ENCODE data around the gene C6orf136.

C6orf136 gene

GRCh38 chr6:30617565-30618269 is 29.2 kb upstream of the C6orf136 start, which contains the start of gene MRPS18B:
Gene MRPS18B (plus strand): TSS chr6:30617840. CDS start chr6:30617866, 26 bp downstream.
- peaks cover 23% of the 10 kb centered on the region for H3K36me3 ChIP-seq (ENCODE audit: control insufficient read depth, low read depth, low read length)
- H3K4me1 ChIP-seq (ENCODE audit: control insufficient read depth, low read depth, low read length) = peaks cover 10% of the 10 kb centered on the region
- H3K27ac ChIP-seq (ENCODE audit: low read length) = peak within 1 kb of the TSS; percentile 97
- H3K9me3 ChIP-seq (ENCODE audit: control insufficient read depth, low read depth, low read length) = no peaks in the 10 kb centered on the region
- peak within 1 kb of the TSS; percentile 96 for H3K4me3 ChIP-seq (ENCODE audit: low read length)
- no peaks in the 10 kb centered on the region for H3K27me3 ChIP-seq (ENCODE audit: control insufficient read depth, insufficient read depth, low read length)
- peak within 1 kb of the TSS; percentile 97 for H3K9ac ChIP-seq (ENCODE audit: low read length)

- peak overlapping the region; percentile 97 for H3K27ac ChIP-seq (ENCODE audit: low read length)
- no peaks in the 10 kb centered on the region for H3K27me3 ChIP-seq (ENCODE audit: control insufficient read depth, insufficient read depth, low read length)
- peak overlapping the region; percentile 96 for H3K4me3 ChIP-seq (ENCODE audit: low read length)
- H3K36me3 ChIP-seq (ENCODE audit: control insufficient read depth, low read depth, low read length) = peaks cover 29% of the 10 kb centered on the region
- H3K9ac ChIP-seq (ENCODE audit: low read length) = peak overlapping the region; percentile 93
- peaks cover 10% of the 10 kb centered on the region for H3K4me1 ChIP-seq (ENCODE audit: control insufficient read depth, low read depth, low read length)
- H3K9me3 ChIP-seq (ENCODE audit: control insufficient read depth, low read depth, low read length) = no peaks in the 10 kb centered on the region
Measured at GRCh38 chr6:30618270-30618797, 28.6 kb upstream of the C6orf136 start.

GRCh38 chr6:30619561-30619960 is 27.4 kb upstream of the C6orf136 start:
- Histone ChIP-seq H3K9ac (ENCODE audit: low read length) (no peak overlapping the region), H3K27me3 (ENCODE audit: control insufficient read depth, insufficient read depth, low read length) (no peaks in the 10 kb centered on the region), H3K36me3 (ENCODE audit: control insufficient read depth, low read depth, low read length) (peaks cover 36% of the 10 kb centered on the region), H3K27ac (ENCODE audit: low read length) (no peak overlapping the region), H3K4me1 (ENCODE audit: control insufficient read depth, low read depth, low read length) (peaks cover under 1% of the 10 kb centered on the region), H3K9me3 (ENCODE audit: control insufficient read depth, low read depth, low read length) (no peaks in the 10 kb centered on the region), H3K4me3 (ENCODE audit: low read length) (no peak overlapping the region)

- H3K9ac ChIP-seq (ENCODE audit: low read length) = no peak overlapping the region
- H3K27me3 ChIP-seq (ENCODE audit: control insufficient read depth, insufficient read depth, low read length) = no peaks in the 10 kb centered on the region
- no peaks in the 10 kb centered on the region for H3K9me3 ChIP-seq (ENCODE audit: control insufficient read depth, low read depth, low read length)
- H3K27ac ChIP-seq (ENCODE audit: low read length) = no peak overlapping the region
- peaks cover 14% of the 10 kb centered on the region for H3K4me1 ChIP-seq (ENCODE audit: control insufficient read depth, low read depth, low read length)
- H3K4me3 ChIP-seq (ENCODE audit: low read length) = no peak overlapping the region
- peaks cover 55% of the 10 kb centered on the region for H3K36me3 ChIP-seq (ENCODE audit: control insufficient read depth, low read depth, low read length)
Measured at GRCh38 chr6:30625511-30625910, 21.4 kb upstream of the C6orf136 start.

- Histone ChIP-seq H3K9me3 (ENCODE audit: control insufficient read depth, low read depth, low read length) (no peaks in the 10 kb centered on the region), H3K4me1 (ENCODE audit: control insufficient read depth, low read depth, low read length) (peaks cover 14% of the 10 kb centered on the region), H3K27ac (ENCODE audit: low read length) (peak within 1 kb of the TSS; percentile 55), H3K36me3 (ENCODE audit: control insufficient read depth, low read depth, low read length) (peaks cover 52% of the 10 kb centered on the region), H3K9ac (ENCODE audit: low read length) (peak within 1 kb of the TSS; percentile 76), H3K27me3 (ENCODE audit: control insufficient read depth, insufficient read depth, low read length) (no peaks in the 10 kb centered on the region), H3K4me3 (ENCODE audit: low read length) (peak within 1 kb of the TSS; percentile 88)
Measured at GRCh38 chr6:30626484-30627366, 20.2 kb upstream of the C6orf136 start, which contains the start of gene ATAT1. Gene ATAT1 (plus strand): TSS chr6:30626874.

GRCh38 chr6:30635834-30636233 is 11.1 kb upstream of the C6orf136 start:
- Histone ChIP-seq H3K36me3 (ENCODE audit: control insufficient read depth, low read depth, low read length) (peaks cover 28% of the 10 kb centered on the region), H3K9ac (ENCODE audit: low read length) (no peak overlapping the region), H3K9me3 (ENCODE audit: control insufficient read depth, low read depth, low read length) (no peaks in the 10 kb centered on the region), H3K27me3 (ENCODE audit: control insufficient read depth, insufficient read depth, low read length) (no peaks in the 10 kb centered on the region), H3K4me1 (ENCODE audit: control insufficient read depth, low read depth, low read length) (no peaks in the 10 kb centered on the region), H3K27ac (ENCODE audit: low read length) (no peak overlapping the region), H3K4me3 (ENCODE audit: low read length) (no peak overlapping the region)

- no peaks in the 10 kb centered on the region for H3K4me1 ChIP-seq (ENCODE audit: control insufficient read depth, low read depth, low read length)
- H3K9me3 ChIP-seq (ENCODE audit: control insufficient read depth, low read depth, low read length) = no peaks in the 10 kb centered on the region
- peaks cover 26% of the 10 kb centered on the region for H3K36me3 ChIP-seq (ENCODE audit: control insufficient read depth, low read depth, low read length)
- H3K27ac ChIP-seq (ENCODE audit: low read length) = no peak overlapping the region
- H3K4me3 ChIP-seq (ENCODE audit: low read length) = no peak overlapping the region
- no peak overlapping the region for H3K9ac ChIP-seq (ENCODE audit: low read length)
- H3K27me3 ChIP-seq (ENCODE audit: control insufficient read depth, insufficient read depth, low read length) = no peaks in the 10 kb centered on the region
Measured at GRCh38 chr6:30640481-30640880, 6.5 kb upstream of the C6orf136 start.

- H3K27me3 ChIP-seq (ENCODE audit: control insufficient read depth, insufficient read depth, low read length) = no peaks in the 10 kb centered on the region
- no peaks in the 10 kb centered on the region for H3K4me1 ChIP-seq (ENCODE audit: control insufficient read depth, low read depth, low read length)
- H3K27ac ChIP-seq (ENCODE audit: low read length) = no peak overlapping the region
- H3K36me3 ChIP-seq (ENCODE audit: control insufficient read depth, low read depth, low read length) = peaks cover 27% of the 10 kb centered on the region
- H3K4me3 ChIP-seq (ENCODE audit: low read length) = no peak overlapping the region
- H3K9me3 ChIP-seq (ENCODE audit: control insufficient read depth, low read depth, low read length) = no peaks in the 10 kb centered on the region
- no peak overlapping the region for H3K9ac ChIP-seq (ENCODE audit: low read length)
Measured at GRCh38 chr6:30641048-30641447, 5.9 kb upstream of the C6orf136 start.

GRCh38 chr6:30643656-30644055 is 3.3 kb upstream of the C6orf136 start:
- no peak overlapping the region for H3K27ac ChIP-seq (ENCODE audit: low read length)
- H3K4me3 ChIP-seq (ENCODE audit: low read length) = no peak overlapping the region
- H3K27me3 ChIP-seq (ENCODE audit: control insufficient read depth, insufficient read depth, low read length) = no peaks in the 10 kb centered on the region
- H3K36me3 ChIP-seq (ENCODE audit: control insufficient read depth, low read depth, low read length) = peaks cover 27% of the 10 kb centered on the region
- peaks cover 8% of the 10 kb centered on the region for H3K4me1 ChIP-seq (ENCODE audit: control insufficient read depth, low read depth, low read length)
- H3K9ac ChIP-seq (ENCODE audit: low read length) = no peak overlapping the region
- H3K9me3 ChIP-seq (ENCODE audit: control insufficient read depth, low read depth, low read length) = no peaks in the 10 kb centered on the region

GRCh38 chr6:30644769-30645168 is 2.2 kb upstream of the C6orf136 start:
- Histone ChIP-seq H3K4me1 (ENCODE audit: control insufficient read depth, low read depth, low read length) (peaks cover 8% of the 10 kb centered on the region), H3K36me3 (ENCODE audit: control insufficient read depth, low read depth, low read length) (peaks cover 25% of the 10 kb centered on the region)

GRCh38 chr6:30645989-30646388 is 944 bp upstream of the C6orf136 start:
- H3K36me3 ChIP-seq (ENCODE audit: control insufficient read depth, low read depth, low read length) = peaks cover 15% of the 10 kb centered on the region

More at GRCh38 chr6:30644769-30645168, 2.2 kb upstream of the C6orf136 start:
- H3K9ac ChIP-seq (ENCODE audit: low read length) = no peak overlapping the region
- H3K27ac ChIP-seq (ENCODE audit: low read length) = no peak overlapping the region
- H3K27me3 ChIP-seq (ENCODE audit: control insufficient read depth, insufficient read depth, low read length) = no peaks in the 10 kb centered on the region
- H3K9me3 ChIP-seq (ENCODE audit: control insufficient read depth, low read depth, low read length) = no peaks in the 10 kb centered on the region
- no peak overlapping the region for H3K4me3 ChIP-seq (ENCODE audit: low read length)

More at GRCh38 chr6:30645989-30646388, 944 bp upstream of the C6orf136 start:
- H3K9me3 ChIP-seq (ENCODE audit: control insufficient read depth, low read depth, low read length) = no peaks in the 10 kb centered on the region
- no peak overlapping the region for H3K27ac ChIP-seq (ENCODE audit: low read length)
- H3K4me1 ChIP-seq (ENCODE audit: control insufficient read depth, low read depth, low read length) = peaks cover 8% of the 10 kb centered on the region
- H3K9ac ChIP-seq (ENCODE audit: low read length) = no peak overlapping the region
- no peaks in the 10 kb centered on the region for H3K27me3 ChIP-seq (ENCODE audit: control insufficient read depth, insufficient read depth, low read length)
- H3K4me3 ChIP-seq (ENCODE audit: low read length) = peak overlapping the region; percentile 81

All from iPS-18a (cell line).